ENCODE data around the gene PDLIM7. TPM values are rescaled to one million over a fixed set of nuclear protein-coding genes. Genes with fewer than 3 reads are reported as not detected.
A peak's percentile ranks its signal among the peaks of the same experiment; 100 is the strongest.

PDLIM7 gene
- polyA plus RNA-seq, 1 of the 3 experiments (the other 2 are of a cell fraction), result 206 TPM

DNA sequence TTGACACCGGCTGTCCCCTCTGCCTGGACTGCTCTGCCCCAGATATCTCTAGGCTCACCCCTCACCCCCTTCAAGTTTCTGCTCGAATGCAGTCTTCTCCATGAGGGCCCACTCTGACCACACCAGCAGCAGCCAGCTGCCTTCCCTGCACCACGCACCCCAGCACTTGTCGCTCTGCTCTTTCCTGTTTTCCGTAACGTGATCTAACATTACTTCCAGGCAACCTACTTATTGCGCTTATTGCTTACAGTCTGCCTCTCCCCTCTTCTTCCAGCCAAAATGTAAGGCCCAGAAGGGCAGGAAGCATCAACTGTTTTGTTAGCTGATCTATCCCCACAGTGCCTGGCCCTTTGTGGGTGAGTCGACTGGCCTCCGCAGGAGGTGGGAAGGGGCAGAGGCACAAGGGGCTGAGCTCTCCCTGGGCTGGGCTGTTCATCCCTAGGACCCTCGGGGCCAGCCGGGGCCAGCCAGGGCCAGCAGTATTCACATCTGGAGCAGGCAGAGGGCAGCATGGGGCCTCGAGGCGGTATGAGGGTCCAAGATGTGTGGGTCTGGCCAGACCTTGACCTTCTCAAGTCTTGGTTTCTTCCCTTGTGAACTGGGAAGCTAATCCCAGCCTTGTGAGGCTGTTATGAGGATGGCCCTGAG lies 12.4 kb downstream of the PDLIM7 start (continued):
- TF ChIP-seq, protein P1, sequence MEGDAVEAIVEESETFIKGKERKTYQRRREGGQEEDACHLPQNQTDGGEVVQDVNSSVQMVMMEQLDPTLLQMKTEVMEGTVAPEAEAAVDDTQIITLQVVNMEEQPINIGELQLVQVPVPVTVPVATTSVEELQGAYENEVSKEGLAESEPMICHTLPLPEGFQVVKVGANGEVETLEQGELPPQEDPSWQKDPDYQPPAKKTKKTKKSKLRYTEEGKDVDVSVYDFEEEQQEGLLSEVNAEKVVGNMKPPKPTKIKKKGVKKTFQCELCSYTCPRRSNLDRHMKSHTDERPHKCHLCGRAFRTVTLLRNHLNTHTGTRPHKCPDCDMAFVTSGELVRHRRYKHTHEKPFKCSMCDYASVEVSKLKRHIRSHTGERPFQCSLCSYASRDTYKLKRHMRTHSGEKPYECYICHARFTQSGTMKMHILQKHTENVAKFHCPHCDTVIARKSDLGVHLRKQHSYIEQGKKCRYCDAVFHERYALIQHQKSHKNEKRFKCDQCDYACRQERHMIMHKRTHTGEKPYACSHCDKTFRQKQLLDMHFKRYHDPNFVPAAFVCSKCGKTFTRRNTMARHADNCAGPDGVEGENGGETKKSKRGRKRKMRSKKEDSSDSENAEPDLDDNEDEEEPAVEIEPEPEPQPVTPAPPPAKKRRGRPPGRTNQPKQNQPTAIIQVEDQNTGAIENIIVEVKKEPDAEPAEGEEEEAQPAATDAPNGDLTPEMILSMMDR (IDR thresholded peaks at IDR 0.05), result no peak
- no peak for TF ChIP-seq CHD2 (IDR thresholded peaks at IDR 0.05; ENCODE audit: low read length, partially characterized antibody)
- TF ChIP-seq TCF12 (IDR thresholded peaks at IDR 0.05), result no peak

DNA sequence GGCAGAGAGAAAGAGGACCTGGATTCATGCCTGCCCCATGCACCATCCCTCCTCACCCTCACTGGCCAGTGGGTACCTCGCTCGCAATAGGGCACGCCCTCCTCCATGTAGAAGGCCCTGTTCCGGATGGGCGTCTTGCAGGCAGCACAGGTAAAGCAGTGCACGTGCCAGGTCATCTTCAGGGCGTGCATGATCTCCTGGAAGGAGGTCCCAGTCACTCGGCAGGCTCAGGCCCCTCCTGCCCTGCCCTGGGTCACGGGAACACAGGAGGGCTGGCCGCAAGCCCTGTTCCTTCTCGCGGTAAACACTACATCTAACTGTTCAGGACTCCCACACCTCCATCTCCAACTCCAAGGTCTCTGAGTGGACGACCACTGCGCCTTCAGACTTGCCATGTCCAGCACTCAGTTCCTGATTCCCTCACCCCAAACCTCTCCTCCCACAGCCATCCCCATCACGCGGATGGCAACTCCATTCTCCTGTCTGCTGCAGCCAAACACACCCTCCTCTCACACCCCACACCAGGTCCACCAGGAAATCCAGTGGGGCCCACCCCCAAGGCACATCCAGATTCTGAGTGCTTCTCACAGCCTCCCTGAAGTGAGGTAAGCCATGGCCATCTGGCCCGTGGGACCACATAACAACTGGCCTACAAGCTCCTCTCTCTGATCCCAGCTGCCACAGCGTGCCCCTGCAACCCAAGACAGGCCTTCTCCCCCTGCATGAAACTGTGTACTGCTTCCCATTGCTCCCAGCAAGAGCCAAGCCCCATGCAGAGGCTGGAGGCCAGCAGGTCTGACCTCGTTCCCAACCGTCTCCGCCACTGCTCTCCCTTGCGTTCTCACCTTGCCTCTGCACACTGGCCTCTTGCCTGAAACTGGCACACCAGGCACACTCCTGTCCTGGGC lies 13.2 kb downstream of the PDLIM7 start:
- Histone ChIP-seq H3K4me3 (ENCODE audit: low read depth in 2 of 2, low read length in 1 of 2) (no peak overlapping the region), H3K79me2 (ENCODE audit: insufficient read depth) (peaks cover 3% of the 10 kb centered on the region; the same call in 1 of the 2 replicates), H3K9me3 (no peaks in the 10 kb centered on the region), H4K20me1 (ENCODE audit: insufficient read depth) (peaks cover 47% of the 10 kb centered on the region), H3F3A (replicated peaks; ENCODE audit: insufficient read depth) (peaks cover 73% of the 10 kb centered on the region), H2AFZ (ENCODE audit: low read depth) (no peak overlapping the region), H3K4me1 (ENCODE audit: control insufficient read depth in 1 of 2, insufficient read depth in 2 of 2, low read depth in 1 of 2, low read length in 1 of 2) (peaks cover 6 to 51% of the 10 kb centered on the region in 2 experiments; a peak in 2 of 4 replicates), H3K36me3 (replicated peaks in 1 of 2; ENCODE audit: control insufficient read depth in 1 of 2, insufficient read depth in 2 of 2, low read length in 1 of 2) (peaks cover 40 to 45% of the 10 kb centered on the region in 2 experiments), H3K9me2 (no peaks in the 10 kb centered on the region), H3K27ac (ENCODE audit: low read depth in 2 of 2, low read length in 1 of 2) (peak overlapping the region; percentile 17 to 30; a peak in 2 of 4 replicates), H3K4me2 (no peak overlapping the region), H3K27me3 (ENCODE audit: insufficient read depth) (no peaks in the 10 kb centered on the region), H3K9ac (no peak overlapping the region)
- ChIA-PET POLR2A (no interaction called here), CTCF (interaction anchor here (0.9 to 20.3 kb wide), 4 partner anchors 11 to 80 kb away, joined by 3 to 201 read pairs (median 6); partner anchors contain the start of gene PDLIM7)
- TF ChIP-seq TAF1 (IDR thresholded peaks at IDR 0.05; ENCODE audit: borderline replicate concordance, low read depth, low read length) (no peak), ELF1 (IDR thresholded peaks at IDR 0.05) (no peak), JUND (IDR thresholded peaks at IDR 0.05) (no peak), TCF12 (IDR thresholded peaks at IDR 0.05) (no peak), EZH2phosphoT487 (IDR thresholded peaks at IDR 0.05; ENCODE audit: borderline replicate concordance, low read depth) (no peak), MXI1 (IDR thresholded peaks at IDR 0.05; ENCODE audit: low read depth, low read length) (no peak), NRF1 (IDR thresholded peaks at IDR 0.05; ENCODE audit: low read depth, low read length) (no peak), TEAD4 (IDR thresholded peaks at IDR 0.05; ENCODE audit: borderline replicate concordance, insufficient read depth) (no peak), FOSL2 (IDR thresholded peaks at IDR 0.05; ENCODE audit: borderline replicate concordance, low read depth) (no peak), POLR2AphosphoS5 (IDR thresholded peaks at IDR 0.05; ENCODE audit: low read depth, low read length) (no peak; the same call in none of the 2 replicates), FOXJ3 (CRISPR knock-in tag; IDR thresholded peaks at IDR 0.05) (no peak), EP300 (IDR thresholded peaks at IDR 0.05; ENCODE audit: borderline replicate concordance in 1 of 2, low read depth in 1 of 2, low read length in 1 of 2) (no peak), RXRA (IDR thresholded peaks at IDR 0.05; ENCODE audit: borderline replicate concordance, low read depth) (no peak), GATA2 (CRISPR knock-in tag; IDR thresholded peaks at IDR 0.05) (no peak), NFIC (IDR thresholded peaks at IDR 0.05; ENCODE audit: borderline replicate concordance) (no peak)
- TF ChIP-seq, protein P2, sequence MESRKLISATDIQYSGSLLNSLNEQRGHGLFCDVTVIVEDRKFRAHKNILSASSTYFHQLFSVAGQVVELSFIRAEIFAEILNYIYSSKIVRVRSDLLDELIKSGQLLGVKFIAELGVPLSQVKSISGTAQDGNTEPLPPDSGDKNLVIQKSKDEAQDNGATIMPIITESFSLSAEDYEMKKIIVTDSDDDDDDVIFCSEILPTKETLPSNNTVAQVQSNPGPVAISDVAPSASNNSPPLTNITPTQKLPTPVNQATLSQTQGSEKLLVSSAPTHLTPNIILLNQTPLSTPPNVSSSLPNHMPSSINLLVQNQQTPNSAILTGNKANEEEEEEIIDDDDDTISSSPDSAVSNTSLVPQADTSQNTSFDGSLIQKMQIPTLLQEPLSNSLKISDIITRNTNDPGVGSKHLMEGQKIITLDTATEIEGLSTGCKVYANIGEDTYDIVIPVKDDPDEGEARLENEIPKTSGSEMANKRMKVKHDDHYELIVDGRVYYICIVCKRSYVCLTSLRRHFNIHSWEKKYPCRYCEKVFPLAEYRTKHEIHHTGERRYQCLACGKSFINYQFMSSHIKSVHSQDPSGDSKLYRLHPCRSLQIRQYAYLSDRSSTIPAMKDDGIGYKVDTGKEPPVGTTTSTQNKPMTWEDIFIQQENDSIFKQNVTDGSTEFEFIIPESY (IDR thresholded peaks at IDR 0.05; ENCODE audit: borderline replicate concordance, low read depth), result no peak
- DNase-seq, result no peak
- 97% methylated on average over 19 of the region's 22 CpGs for WGBS (ENCODE audit: low lambda C conversion rate)
